GM21367 (cell line): ENCODE measurements around the gene LLGL1.

Experiments used
- ATAC-seq: cut with Tn5 transposase; IDR thresholded peaks from one replicate; pipeline ENCODE4 v1.9.1; 2021; ENCODE audit not compliant: unreplicated experiment

Gene LLGL1

DNA sequence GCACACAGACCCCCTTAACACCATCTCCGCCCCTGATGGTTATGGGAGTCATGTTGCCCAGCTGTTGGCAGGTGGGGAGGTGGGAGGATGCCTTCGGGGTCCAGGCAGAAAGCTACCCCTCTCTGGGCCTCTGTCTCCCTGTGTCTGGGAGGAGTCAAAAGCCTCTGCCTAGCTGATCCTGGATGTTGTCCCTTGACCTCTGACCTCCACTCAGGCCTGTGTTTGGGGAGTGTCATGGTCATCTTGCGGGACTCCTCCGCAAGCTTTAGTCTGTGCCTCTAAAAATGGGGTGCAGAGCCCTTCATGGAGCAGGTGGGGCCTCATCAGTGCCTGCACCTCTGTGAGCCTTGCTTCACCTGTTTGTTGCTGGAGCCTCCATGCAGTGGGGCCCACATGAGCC, 3.8 kb downstream of the LLGL1 start:
- ATAC-seq, result no peak

DNA sequence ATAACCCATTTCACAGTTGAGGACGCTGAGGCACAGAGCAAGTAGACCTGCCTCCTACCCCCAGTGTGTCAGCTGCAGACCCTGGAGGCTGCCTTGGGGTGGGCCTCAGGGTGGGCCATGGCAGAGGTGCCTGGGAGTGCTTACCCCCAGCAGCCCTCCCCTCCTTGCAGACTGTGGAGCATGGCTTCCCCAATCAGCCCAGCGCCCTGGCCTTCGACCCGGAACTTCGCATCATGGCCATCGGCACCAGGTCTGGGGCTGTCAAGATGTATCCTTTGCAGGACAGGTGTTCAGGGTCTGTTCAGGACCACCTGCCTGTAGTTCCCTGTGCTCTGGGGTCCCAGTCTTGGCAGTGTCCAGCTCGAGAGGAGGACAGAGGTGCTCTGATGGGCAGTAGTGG, 4.3 kb downstream of the LLGL1 start:
- no peak for ATAC-seq

DNA sequence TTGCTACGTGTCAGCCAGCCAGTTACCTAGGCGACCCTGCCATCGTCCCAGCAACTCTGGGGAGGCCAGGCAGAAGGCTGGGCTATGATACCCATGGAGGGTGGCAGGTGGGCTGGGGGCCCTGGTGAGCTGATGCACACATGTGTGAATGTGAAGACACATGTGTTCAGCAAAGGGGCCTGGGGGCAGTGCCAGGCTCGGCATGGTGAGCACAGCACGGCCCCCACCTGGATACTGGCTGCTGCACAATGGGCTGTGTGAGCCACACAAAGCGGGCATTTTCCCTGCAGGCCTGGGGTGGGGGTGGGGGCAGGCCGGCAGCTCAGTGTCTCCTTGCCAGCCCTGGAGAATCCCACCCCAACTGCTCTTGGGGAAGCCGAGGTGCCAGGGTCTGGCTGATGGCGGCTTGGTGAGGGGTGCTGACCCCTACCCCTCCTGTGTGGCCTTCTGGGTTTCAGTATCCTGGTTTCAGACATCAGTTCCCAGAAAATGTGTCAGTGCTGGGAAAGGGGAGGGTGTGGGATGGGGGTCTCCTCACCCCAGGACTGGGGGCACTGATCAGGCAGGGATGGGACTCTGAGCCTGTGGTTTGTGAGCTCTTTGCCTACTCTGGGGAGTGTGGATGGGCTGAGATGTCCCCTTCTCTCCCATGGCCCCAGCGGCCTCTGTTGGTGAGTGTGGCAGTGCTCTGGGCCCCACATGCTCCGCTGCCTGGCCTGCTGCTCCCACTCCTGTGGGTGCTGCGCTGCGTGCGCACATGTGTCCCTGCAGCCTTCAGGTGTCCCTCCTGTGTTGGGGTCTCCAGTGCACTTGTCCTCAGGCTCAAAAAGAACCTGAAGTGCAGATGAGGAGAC, 5.1 kb downstream of the LLGL1 start:
- no peak for ATAC-seq

DNA sequence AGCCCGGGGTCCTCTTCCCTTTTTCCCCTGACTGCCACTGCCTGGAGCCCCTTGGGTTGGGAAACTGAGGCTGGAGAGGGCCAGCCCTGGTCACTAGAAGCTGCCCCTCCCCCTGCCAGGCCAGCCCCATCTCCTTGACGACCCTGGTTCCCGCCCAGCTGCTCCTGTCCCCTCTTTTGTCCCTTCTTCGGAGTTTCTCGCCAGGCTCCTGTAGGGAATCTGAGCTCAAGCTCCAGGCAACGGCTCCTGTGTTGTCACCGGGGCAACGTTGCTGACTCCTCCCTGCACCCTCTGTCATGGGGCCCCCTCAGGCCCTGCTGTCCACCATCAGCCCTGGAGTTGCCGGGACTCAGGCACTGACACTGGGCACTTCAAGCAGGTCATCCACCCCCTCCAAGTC, 5.7 kb downstream of the LLGL1 start:
- ATAC-seq, result no peak

DNA sequence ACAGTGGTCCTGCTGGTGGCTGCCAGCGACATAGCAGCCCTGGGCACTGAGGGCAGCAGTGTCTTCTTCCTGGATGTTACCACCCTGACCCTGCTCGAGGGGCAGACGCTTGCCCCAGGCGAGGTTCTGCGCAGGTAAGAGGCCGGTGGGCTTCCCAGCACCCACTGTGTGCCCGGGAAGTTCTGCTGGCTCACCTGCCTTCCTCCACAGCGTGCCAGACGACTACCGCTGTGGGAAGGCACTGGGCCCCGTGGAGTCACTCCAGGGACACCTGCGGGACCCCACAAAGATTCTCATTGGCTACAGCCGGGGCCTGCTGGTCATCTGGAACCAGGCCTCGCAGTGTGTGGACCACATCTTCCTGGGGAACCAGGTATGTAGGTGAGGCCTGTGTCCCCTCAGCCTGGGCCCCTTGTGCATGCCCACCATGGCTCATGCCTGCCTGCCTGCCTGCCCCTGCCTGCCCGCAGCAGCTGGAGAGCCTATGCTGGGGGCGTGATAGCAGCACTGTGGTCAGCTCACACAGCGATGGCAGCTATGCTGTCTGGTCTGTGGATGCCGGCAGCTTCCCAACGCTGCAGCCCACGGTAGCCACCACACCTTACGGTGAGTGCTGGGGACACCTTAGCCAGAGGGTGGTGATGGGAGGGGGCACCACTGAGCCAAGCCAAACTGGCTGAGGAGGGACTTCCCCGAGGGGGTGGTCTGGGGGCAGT, 8.5 kb downstream of the LLGL1 start:
- ATAC-seq, result no peak

DNA sequence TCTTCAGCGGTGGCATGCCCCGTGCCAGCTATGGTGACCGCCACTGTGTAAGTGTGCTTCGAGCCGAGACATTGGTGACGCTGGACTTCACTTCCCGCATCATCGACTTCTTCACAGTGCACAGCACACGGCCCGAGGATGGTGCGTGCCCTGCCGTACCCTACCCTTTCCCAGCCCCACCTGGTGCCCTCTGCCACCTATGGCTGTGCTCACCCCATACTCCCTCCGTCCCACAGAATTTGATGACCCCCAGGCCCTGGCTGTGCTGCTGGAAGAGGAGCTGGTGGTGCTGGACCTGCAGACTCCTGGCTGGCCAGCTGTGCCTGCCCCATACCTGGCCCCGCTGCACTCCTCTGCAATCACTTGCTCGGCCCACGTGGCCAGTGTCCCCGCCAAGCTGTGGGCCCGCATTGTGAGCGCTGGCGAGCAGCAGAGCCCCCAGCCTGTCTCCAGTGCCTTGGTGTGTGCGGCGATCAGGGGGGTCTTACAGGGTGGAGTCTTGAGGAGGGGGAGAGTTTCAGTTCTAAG, 9.5 kb downstream of the LLGL1 start:
- ATAC-seq, result no peak

DNA sequence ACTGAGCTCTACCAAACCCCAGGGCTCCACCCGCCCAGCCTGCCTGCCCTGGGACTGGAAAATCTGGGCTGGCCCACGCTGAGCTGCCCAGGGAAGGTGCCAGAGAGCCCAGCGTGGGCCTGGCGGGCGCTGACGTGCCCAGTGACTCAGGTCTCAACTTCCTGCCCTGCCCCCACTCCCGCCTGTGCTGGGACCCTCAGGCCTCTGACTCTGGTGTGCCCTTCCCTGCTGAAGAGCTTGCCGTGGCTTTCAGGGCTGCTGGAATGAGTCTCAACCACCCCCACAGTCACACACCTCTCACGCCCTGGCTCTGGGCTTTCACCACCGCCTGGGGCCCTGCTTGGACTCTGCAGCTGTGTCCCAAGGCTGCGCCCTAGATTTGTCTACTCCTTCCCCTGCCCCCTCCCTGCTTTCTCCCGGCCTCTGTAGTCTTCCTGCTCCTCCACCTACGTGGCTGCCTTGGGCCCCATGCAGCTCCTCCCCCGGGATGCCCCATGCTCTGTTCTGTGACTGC, 10.4 kb downstream of the LLGL1 start:
- no peak for ATAC-seq

DNA sequence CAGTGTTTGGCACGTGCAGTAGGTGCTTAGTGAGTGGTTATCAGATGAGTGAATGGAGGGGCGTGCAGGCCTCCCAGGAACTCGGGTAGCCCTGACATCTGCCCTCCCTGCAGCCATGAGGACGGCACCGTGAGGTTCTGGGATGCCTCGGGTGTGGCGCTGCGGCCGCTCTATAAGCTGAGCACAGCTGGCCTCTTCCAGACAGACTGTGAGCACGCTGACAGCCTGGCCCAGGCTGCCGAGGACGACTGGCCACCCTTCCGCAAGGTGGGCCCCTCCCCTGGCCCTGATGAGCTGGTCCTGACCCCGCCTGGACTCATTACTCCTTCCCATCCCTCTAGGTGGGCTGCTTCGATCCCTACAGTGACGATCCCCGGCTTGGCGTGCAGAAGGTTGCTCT, 11.1 kb downstream of the LLGL1 start:
- ATAC-seq, result no peak

DNA sequence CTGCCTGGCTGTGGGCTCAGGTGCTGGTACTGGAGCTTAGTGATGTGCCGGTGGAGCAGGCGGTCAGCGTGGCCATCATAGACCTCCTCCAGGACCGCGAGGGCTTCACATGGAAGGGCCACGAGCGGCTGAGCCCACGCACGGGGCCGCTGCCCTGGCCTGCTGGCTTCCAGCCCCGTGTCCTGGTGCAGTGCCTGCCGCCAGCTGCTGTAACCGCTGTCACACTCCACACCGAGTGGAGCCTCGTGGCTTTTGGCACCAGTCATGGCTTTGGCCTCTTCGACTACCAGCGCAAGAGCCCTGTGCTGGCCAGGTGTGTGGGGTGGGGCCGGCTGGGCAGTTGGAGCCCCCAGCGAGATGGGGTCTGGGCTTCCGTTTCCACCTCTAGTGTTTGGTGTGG, 12.0 kb downstream of the LLGL1 start:
- ATAC-seq, result no peak

DNA sequence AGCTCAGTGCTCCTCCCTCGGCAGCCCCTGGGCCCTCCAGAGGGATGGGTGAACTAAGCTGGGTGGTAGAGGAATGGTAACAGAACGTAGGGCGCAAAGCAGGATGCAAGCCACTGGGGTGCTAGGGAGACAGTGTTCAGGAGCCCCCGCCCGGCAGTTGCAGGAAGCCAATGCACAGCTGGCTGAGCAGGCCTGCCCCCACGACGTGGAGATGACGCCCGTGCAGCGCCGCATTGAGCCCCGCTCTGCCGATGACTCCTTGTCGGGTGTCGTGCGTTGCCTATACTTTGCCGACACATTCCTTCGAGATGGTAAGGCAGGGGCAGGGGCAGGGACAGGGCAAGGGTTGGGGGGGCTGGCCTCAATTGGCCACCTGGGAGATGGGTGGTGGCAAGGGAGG, 12.9 kb downstream of the LLGL1 start:
- ATAC-seq, result no peak

DNA sequence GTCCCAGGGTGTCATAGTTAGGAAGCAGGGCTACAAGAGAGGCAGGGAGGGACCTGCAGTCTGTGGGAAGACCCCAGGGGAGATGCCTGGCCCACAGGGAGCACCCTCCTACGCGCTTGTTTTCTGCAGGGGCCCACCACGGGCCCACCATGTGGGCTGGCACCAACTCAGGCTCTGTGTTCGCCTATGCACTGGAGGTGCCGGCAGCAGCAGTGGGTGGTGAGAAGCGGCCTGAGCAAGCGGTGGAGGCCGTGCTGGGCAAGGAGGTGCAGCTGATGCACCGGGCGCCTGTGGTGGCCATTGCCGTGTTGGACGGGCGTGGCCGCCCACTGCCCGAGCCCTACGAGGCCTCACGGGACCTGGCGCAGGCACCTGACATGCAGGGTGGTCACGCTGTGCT, 15.0 kb downstream of the LLGL1 start:
- no peak for ATAC-seq

DNA sequence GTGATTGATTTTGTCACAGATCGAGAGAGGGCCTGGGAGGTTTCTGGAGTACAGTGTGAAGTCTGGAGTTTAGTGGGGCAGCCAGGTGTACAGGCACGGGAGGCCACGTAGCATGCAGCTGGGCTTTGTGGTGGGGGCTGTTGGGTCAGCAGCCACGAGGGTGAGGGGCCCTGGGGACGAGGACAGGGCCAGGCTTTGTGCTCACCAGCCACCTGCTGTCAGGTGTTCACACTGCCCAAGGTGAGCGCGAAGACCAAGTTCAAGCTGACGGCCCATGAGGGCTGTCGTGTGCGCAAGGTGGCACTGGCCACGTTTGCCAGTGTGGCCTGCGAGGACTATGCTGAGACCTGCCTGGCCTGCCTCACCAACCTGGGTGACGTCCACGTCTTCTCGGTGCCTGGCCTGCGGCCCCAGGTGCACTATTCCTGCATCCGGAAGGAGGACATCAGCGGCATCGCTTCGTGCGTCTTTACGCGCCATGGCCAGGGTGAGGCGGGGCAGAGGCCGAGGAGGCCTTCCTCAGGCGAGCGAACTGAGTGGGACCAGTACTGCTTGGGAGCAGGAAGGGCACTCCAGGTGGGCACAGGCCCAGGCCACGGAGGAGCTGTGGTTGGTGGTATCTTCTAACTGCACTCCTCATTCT, 15.9 kb downstream of the LLGL1 start:
- ATAC-seq, result no peak

DNA sequence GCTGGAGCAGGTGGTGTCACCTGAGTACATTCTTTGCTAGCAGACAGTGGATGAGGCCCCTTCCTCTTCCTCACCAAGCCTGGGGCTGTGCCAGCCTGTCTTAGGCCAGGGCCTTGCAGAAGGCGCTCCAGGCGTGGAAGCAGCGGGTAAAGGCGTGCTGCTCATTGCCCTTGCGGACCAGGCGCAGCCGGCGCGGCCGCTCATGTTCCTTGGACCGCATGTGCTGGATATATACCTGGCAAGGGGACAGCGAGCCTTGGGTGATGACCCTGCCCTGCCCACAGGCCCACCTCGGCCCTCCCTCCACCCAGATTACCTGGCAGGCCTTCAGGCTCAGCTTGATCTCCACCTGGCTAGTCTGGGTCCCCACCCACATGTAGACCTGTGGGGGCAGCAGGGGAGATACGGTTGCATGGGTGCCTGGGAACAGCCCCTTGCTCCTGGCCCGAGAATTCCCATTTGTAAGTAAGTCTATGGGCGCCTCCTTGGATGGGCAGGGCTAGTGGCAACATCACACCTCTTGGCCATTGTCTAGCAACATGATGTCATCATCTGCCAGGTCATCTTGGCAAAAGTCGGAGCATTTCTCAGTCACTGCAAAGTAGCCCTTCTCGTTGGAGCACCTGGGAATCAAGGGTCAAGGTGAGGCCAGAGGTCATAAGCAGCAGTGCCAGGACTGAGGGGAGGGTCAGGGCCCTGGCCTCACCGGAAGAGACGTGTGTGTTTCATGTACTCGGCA, 19.8 kb downstream of the LLGL1 start:
- ATAC-seq, result no peak

DNA sequence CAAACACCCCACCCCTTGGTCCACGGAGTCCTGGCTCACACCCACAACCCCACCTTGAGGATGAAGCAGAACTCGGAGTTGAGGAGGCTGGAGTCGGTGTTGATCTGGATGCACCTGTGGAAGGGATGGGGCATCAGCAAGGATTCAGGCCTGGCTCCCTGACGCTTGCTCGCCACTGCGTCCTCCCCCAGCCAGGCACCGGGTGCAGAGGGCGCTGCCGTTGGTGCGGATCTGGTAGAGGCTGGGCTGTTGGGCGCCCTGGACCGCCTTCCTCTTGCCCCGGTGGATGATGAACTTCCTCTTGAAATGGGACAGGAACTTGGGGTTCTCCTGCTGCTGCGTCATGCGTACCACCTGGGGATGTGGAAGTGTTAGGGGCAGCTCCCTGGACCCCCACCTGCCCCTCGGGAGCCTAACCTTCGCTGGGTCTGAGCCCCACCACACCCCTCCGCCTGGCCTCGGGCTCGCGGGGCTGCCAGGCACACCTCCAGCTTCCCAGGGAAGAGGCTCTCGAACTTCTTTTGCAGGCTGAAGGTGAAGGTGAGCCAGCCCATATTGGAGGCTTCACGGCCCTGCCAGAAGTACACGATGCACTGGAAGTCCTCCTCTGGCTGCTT, 20.8 kb downstream of the LLGL1 start:
- ATAC-seq, result no peak

DNA sequence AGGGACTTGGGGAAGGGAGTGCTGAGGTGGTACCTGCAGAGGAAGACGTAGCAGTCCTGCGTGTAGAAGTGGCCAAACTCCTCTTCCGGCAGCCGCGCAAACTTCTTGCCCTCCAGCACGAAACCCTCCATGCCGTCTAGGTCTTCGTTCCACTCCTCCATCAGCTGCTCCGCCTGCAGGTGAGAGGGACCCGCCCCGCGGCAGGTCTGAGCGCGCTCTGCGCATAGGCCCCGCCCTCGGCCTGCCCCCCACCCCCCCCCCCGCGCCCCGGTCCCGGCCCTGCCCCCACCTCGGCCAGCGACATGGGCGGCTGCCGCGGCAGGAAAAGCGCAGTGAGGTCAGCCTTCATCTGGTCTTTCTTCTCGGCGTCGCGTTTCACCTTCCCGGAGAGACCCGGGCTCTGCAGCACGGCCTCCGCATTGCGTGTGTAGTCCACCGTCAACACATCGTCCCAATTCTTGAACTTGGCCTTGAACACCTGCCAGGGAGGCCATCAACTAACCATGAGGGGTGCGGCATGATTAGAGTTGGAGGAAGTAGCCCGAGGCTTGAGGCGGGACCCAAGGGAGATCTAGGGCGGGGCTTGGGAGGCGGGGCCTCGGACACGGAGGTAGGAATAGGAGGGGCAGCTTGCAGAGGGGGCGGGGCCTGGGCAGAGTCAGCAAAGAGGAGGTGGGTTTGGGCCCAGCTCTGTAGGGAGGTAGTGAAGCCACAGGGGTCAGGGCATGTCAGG, 21.6 kb downstream of the LLGL1 start:
- no peak for ATAC-seq

DNA sequence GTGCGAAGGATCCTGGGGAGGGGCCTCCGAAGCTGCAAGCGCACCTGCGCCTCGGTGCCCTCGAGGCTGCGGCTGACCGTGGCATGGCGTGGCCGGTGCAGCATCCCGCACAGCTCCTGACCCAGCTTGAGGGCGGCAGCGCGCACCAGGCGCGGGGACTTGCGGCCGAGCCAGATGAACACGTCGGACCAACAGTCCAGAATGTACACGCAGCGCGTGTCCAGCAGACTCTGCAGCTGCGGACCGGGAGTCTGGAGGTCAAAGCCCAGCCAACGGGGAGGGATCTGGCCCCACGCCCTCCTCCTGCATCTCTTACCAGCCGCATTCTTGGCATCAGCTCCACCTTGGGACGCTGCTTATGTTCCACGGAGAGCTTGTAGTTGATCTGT, 22.2 kb downstream of the LLGL1 start:
- no peak for ATAC-seq

DNA sequence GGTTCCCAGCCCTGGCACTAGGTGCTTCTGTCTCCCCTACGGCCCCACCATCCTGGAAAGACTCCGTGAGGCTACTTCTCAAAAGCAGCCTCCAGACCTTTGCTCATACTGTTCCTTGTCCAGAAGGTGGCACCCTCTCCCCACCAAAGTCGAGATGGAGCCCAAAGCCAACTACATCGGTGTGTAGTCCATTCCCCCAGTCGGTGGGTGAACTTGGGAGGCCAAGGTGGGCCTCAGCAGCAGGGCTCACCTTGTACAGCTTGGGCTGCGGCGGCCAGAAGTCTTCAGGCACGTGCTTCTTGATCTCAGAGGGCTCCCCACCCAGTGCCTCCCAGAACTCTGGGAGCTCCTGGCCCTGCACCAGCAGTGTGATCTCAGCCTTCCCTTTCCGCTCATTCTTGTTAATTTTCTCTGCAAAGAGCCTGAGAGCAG, 22.9 kb downstream of the LLGL1 start:
- no peak for ATAC-seq

DNA sequence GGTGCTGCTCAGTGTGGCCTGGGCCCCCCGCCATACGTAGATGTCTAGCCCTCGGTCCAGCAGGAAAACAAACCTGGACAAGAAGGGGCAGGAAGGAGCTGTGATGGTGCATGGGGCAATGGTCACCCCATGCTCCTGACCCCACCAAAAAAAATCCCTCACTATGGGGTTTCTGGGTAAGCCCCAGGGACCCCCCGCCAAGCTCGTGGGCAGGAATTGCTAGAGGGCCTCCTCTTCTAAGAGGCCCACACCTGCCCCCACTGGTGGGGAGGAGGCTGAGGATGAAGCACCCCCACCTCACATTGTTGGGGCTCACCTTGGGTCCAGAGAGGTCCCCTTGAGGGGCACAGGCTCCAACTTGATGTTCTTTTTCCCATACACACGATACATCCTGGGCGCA, 23.4 kb downstream of the LLGL1 start:
- no peak for ATAC-seq

DNA sequence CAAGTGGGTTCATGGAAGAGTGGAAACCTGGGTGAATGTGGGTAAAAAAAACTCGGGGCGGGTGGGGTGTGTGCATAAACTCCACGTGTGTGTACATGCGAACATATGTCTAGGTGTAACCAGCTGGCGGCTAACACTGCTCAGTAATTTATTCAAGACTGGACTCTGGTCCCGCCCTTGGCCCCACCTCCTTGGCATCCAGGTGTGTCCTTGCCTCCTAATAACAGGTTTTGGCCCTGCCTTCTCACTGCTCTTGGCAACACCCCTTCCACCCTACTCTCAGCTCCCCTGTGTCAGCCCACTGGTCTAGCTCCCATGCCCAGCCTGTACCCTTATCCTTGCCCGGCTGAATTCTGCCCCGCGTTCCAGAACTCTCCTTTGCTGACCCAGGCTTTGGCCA, 24.8 kb downstream of the LLGL1 start:
- ATAC-seq, result no peak

DNA sequence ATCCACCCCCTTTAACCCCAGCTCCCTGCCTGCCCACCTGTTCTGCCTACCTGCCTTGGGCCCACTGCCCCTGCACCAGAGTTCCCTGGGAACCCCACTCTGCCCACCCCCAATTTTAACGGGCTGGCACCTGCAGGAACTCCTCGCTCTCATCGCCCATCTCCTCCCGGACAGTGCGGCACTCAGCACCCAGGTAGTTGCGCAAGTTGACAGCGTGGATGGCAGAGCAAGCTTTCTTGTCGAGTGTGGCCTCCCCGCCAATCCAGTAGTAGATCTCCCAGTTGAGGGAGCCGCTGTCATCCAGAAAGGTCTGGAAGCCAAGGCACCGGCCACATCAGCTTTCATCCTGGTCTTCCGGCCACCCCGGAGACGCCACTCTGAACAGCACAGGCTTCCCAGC, 25.3 kb downstream of the LLGL1 start:
- ATAC-seq, result no peak
